ENCODE results near the gene C2CD4A. TPM values are rescaled to one million over a fixed set of nuclear protein-coding genes. Genes with fewer than 3 reads are reported as not detected.

C2CD4A gene
- total and polyA plus RNA-seq, 9 of the 15 experiments (the other 6 are each of a cell fraction or from before 2014, with no cell fraction given) = not detected

DNA sequence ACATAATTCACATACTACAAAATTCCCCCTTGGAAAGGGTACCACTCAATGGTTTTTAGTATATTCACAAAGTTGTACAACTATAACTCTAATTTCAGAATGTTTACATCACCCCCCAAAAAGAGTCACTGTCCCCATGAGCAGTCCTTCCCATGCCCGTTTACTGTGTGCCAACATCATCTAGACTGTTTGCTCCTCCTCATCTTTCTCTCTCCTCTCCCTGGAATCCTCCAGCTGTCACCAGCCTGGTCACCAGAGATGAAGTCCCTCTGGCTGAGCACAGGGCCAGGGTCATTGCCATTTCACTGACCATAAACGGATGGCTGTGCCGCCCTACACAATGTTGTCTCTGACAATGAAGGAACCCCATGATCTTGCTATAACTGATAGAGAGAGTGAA is 53.1 kb downstream of the C2CD4A start:
- peaks cover 7 to 17% of the 10 kb centered on the region in 2 experiments; a peak in 4 of 5 replicates for H3K27me3 ChIP-seq (ENCODE audit: control insufficient read depth in 2 of 2, insufficient read depth in 2 of 2, low read length in 2 of 2)
- H3K9me1 ChIP-seq (ENCODE audit: control insufficient read depth, insufficient read depth, low read length) = no peaks in the 10 kb centered on the region
- TF ChIP-seq RNF219 (CRISPR knock-in tag; IDR thresholded peaks at IDR 0.05) (no peak), ZNF589 (CRISPR knock-in tag; IDR thresholded peaks at IDR 0.05; ENCODE audit: low read depth) (peak; percentile 53; the same call in 1 of the 2 replicates), DIDO1 (tag; IDR thresholded peaks at IDR 0.05; ENCODE audit: low read depth) (no peak), ZNF175 (CRISPR knock-in tag; IDR thresholded peaks at IDR 0.05; ENCODE audit: low read depth) (peak; percentile 23; the same call in 1 of the 2 replicates), HCFC1 (IDR thresholded peaks at IDR 0.05; ENCODE audit: low read depth, low read length) (no peak), ZKSCAN8 (CRISPR knock-in tag; IDR thresholded peaks at IDR 0.05) (peak; percentile 22; the same call in 1 of the 2 replicates)
- no peak overlapping the region for H2AFZ ChIP-seq (ENCODE audit: low read depth, low read length)
- H3K9ac ChIP-seq (ENCODE audit: insufficient read depth in 1 of 2, low read depth in 2 of 2, low read length in 2 of 2) = no peak overlapping the region
- H3K27ac ChIP-seq (ENCODE audit: extremely low read depth, low read depth, low read length) = no peak overlapping the region
- WGBS (ENCODE audit: insufficient coverage, low coverage, missing lambda C conversion rate) = 39% methylated on average over 3 of the region's 3 CpGs
- FAIRE-seq (no peak), ATAC-seq (no peak), DNase-seq (ENCODE audit: extremely low read depth in 1 of 4, low spot score in 3 of 4) (no peak)
- H3K9me3 ChIP-seq (replicated peaks; ENCODE audit: control insufficient read depth, insufficient read depth, low read depth, low read length) = no peaks in the 10 kb centered on the region
- CTCF ChIA-PET (ENCODE audit: low intra/inter-chr PET ratio) = no interaction called here
- BruUV-seq (replicated peaks) = no TSS peak
- H3K36me3 ChIP-seq (ENCODE audit: control insufficient read depth, insufficient read depth, low read length) = no peaks in the 10 kb centered on the region
- no peak overlapping the region for H3K4me2 ChIP-seq (ENCODE audit: insufficient read depth, low read length)
- intact Hi-C loops (cut with micrococcal nuclease) (no loop called here), in situ Hi-C loops (cut with MboI) (no loop called here)
- H3K4me3 ChIP-seq = no peak overlapping the region
- peaks cover 0 to 6% of the 10 kb centered on the region in 2 experiments; a peak in 2 of 5 replicates for H3K4me1 ChIP-seq (replicated peaks in 1 of 2; ENCODE audit: control insufficient read depth in 2 of 2, insufficient read depth in 2 of 2, low read length in 2 of 2)
- POLR2A ChIA-PET = no interaction called here
- no peaks in the 10 kb centered on the region for H3K79me2 ChIP-seq (ENCODE audit: control insufficient read depth, insufficient read depth, low read length)
- H4K20me1 ChIP-seq (replicated peaks; ENCODE audit: control insufficient read depth, insufficient read depth, low read length) = no peaks in the 10 kb centered on the region

Other genes starting within 250 kb of the C2CD4A start
- 14.4 and 15.7 TPM in 2 replicates for gene VPS13C, start 6.5 kb upstream of the C2CD4A start, total RNA-seq (2014; rRNA removed)
- 20.7 and 21.9 TPM in 2 replicates for gene VPS13C, start 6.5 kb upstream of the C2CD4A start, total RNA-seq (2014; rRNA removed; fragmentation: Illumina TruSeq; extraction: Trizol)
- 27.1 and 32.3 TPM in 2 replicates for gene VPS13C, start 6.5 kb upstream of the C2CD4A start, total RNA-seq (2015; rRNA removed; fragmentation: Illumina TruSeq; extraction: Trizol)
- gene VPS13C, start 6.5 kb upstream of the C2CD4A start, total RNA-seq (2021) = 22.3 and 23.3 TPM in 2 replicates
- gene VPS13C, start 6.5 kb upstream of the C2CD4A start, polyA plus RNA-seq (2011; rRNA removed) = 14.2 and 16.6 TPM in 2 replicates
- 11.4 and 13.4 TPM in 2 replicates for gene VPS13C, start 6.5 kb upstream of the C2CD4A start, polyA plus RNA-seq (2014; fragmentation: Illumina TruSeq; extraction: Trizol)
- 1 to 10 TPM; 5.2 to 8.0 TPM for gene VPS13C, start 6.5 kb upstream of the C2CD4A start, polyA plus RNA-seq (2014; fragmentation: Nextera tagmentation; extraction: Ambion mirVana)
- gene VPS13C, start 6.5 kb upstream of the C2CD4A start, polyA plus RNA-seq (2014; rRNA removed) = 11.5 and 12.2 TPM in 2 replicates
- not detected in 2 replicates for gene C2CD4B, start 98.3 kb downstream of the C2CD4A start, total RNA-seq (2014; rRNA removed)
- gene C2CD4B, start 98.3 kb downstream of the C2CD4A start, total RNA-seq (2014; rRNA removed; fragmentation: Illumina TruSeq; extraction: Trizol) = not detected in 2 replicates
- gene C2CD4B, start 98.3 kb downstream of the C2CD4A start, total RNA-seq (2015; rRNA removed; fragmentation: Illumina TruSeq; extraction: Trizol) = not detected in 2 replicates
- gene C2CD4B, start 98.3 kb downstream of the C2CD4A start, total RNA-seq (2021) = not detected in 2 replicates
- gene C2CD4B, start 98.3 kb downstream of the C2CD4A start, polyA plus RNA-seq (2011; rRNA removed) = not detected in 2 replicates
- not detected in 2 replicates for gene C2CD4B, start 98.3 kb downstream of the C2CD4A start, polyA plus RNA-seq (2014; fragmentation: Illumina TruSeq; extraction: Trizol)
- gene C2CD4B, start 98.3 kb downstream of the C2CD4A start, polyA plus RNA-seq (2014; fragmentation: Nextera tagmentation; extraction: Ambion mirVana) = not detected
- gene C2CD4B, start 98.3 kb downstream of the C2CD4A start, polyA plus RNA-seq (2014; rRNA removed) = 0.11 TPM in 1 of 2 replicates, not detected in the other

All from K562 (cell line).